HG03571 (cell line): ENCODE results near the gene AQR.
"Not testable (repeated sequence)": the region's sequence is repeated elsewhere in the genome, so short reads cannot be mapped to it uniquely, and the experiment has no call there.

ENCODE experiments used
- ATAC-seq: cut with Tn5 transposase; IDR thresholded peaks from one replicate; pipeline ENCODE4 v1.9.1; 2021; ENCODE audit not compliant: unreplicated experiment

AQR gene

DNA sequence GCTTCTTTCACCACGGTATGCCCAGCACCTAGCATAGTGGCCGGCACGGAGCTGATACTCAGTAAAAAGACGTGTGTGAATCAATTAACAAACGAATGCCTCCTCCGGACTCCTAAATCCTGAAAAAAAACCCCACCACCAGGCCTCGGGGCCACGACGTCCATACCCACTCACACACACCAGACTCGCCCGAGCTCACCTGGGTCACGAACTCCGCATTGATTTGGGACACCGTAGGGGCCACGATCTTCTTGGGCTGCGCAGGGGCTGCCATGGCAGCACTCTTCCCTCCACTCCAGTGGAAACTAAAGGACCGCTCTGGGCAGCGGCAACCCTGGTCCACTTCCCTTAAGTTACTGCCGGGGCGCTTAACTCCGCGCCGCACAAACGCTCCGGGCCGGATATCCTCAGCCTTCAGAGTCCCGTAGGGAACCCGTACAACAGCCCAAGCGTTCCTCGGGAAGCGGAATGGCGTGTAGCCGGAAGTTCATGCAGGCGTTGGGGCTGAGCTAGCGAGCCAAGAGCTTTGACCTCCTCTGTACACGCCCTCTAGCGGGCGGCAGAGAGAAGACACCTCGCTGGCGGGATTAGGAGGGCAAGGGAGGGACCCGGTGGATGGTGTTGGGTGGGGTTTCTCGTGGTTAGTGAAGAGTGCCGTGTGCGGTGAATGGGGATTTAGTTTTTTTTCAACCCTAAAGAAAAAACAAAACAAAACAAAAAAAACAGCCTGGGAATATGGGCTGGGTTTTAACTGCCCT, at the start of gene AQR:
AQR (minus strand) TSS at position 403 of the 758 bp plus-strand sequence; CDS start at position 274, 129 bp downstream.
- ATAC-seq = peak; percentile 98

GRCh38 chr15:35014241-35014640, 44.7 kb upstream of the AQR start:
- ATAC-seq = no peak

- no peak for ATAC-seq
These were observed 43.8 kb upstream of the AQR start for GRCh38 chr15:35013370-35013769.

- no peak for ATAC-seq
These were observed 37.9 kb upstream of the AQR start for GRCh38 chr15:35007397-35007796.

DNA sequence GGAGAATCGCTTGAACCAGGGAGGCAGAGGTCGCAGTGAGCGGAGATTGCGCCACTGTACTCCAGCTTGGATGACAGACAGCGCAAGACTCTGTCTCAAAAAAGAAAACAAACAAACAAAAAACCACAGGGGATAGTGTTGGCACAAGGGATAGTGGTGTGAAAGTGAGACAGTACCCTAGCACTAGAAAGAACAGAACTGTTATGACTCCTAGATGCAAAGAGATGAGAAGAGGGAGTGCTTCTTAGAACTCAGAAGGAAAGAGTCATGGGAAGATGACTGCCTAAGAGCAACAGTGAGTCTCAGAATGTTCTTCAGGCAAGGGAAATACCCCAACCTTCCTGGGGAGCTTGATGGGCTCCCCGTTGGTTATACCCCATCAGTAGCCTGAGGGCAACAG, 36.4 kb upstream of the AQR start:
- no peak for ATAC-seq

DNA sequence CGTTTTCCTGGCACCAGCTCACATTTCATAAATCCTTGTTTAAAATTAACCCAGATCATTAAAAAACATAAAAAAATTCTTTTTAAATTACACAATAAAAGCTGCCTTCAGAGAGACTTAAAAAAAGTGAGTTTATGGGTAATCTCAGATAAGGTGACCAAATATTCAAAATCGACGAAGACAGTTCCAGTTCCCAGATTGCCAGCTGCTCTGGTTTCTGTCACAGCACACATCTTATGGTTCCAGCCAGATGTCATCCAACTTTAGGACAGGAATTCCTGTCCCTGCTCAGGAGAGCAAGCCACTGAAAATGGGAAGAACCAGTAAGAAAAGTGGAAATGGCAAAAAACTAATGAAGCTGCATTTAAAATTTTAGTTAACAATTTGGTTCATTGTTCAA, 34.4 kb upstream of the AQR start:
- no peak for ATAC-seq

DNA sequence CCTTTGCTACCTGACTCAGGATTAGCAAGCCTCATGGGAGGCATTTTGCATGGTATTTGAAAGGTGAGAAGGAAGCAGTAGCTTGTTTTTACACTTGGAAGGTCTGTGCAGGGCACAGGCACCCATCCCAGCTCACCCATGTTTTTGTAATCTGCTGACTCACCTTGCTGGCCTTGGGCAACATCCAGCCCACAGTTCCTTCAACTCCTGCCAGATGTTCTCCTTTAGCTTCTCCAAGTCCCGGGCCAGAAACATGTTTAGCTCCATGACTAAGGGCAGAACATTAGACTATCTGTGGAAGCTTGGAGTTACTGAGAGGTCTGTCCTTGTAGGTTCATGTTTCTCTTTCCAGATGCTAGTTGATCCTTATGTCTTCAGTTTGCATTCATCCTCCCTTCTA, 31.0 kb upstream of the AQR start:
- no peak for ATAC-seq

DNA sequence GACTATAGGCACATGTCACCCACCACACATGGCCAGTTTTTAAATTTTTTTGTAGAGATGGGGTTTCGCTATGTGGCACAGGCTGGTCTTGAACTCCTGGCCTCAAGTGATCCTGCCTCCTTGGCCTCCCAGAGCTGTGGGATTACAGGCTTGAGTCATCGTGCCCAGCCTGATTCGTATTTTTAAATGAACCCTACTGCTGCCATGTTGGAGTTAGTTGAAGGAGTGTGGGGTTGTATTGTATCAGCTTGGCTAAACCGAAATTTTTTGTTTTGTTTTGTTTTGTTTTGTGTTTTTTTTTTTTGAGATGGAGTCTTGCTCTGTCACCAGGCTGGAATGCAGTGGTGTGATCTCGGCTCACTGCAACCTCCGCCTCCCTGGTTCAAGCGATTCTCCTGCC, 30.4 kb upstream of the AQR start:
- no peak for ATAC-seq

DNA sequence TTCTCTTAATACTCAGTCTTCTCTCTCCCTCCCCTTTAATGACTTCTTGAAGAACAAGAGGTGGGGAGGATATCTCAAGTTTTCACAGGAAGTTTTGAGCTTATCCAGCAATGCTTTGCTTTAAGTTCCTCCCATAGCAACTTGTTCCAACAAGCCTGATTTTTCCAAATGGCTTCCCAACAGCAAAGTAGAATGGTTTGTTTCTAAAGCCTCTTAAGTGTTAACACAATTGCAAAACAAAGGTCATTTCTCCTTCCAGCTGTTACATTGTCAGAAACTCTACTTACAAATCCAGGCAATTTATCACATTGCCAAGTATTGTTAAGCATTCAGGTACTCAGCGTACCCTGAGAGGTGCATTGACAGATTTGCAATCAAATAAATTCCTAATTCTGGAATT, 25.4 kb upstream of the AQR start:
- ATAC-seq = no peak

- ATAC-seq = peak; percentile 87
These were observed 24.3 kb upstream of the AQR start for GRCh38 chr15:34993877-34994276.

DNA sequence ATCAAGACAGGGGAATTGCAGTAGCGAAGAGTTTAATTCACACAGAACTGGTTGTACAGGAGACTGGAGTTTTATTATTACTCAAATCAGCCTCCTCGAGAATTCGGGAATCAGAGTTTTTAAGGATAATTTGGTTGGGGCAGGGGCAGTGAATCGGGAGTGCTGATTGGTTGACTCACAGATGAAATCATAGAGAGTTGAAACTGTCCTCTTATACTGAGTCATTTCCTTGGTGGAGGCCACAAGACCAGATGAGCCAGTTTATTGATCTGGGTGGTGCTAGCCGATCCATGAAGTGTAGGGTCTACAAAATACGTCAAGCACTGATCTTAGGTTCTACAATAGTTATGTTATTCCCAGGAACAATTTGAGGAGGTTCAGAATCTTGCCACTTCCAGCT, 23.9 kb upstream of the AQR start:
- no peak for ATAC-seq

DNA sequence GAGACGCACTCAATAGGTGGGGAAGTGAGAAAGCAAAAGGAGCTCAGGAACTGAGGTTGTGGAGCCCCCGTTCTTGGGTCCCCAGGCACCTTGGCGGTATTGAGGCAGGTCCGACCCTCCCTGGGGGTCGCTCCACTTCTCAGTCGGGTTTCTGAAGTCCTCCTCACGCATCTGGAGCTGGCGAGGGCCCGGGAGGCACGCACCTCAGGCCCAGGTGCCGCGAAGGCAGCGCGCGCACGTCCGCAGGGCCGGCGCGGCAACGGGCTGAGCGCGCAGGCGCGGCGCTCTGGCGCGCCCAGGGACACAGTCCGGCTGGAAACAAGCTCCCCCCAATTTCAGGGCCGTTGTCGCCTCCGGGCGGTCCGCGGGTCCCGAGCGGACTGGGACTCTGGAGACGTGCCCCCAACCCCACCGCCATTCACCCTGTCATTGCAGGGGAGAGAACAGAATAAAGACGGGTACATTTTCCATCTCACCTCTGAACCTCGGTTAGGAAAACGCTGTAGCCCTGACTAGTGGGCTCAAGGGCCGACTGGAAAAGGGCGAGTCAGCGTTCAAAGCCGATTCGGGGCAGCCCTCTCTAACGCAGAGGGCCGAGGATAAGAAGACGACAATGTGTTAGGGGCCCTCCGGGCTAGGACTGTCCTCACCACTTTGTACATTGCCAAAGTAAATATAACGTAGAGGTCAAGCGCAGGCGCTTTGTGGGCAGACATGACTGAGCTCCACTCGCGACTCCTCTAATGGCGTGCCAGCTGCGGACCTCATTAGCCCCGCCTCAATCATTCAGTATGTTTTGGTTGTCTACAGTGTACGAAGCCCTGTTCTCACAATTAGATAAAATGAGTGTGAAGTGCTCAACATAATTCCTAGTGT, 18.7 kb upstream of the AQR start, which contains the start of gene ZNF770:
ZNF770 (minus strand) TSS at position 261 of the 876 bp plus-strand sequence. CDS start 4,853 bp downstream, outside the sequence.
- ATAC-seq = peak; percentile 73

DNA sequence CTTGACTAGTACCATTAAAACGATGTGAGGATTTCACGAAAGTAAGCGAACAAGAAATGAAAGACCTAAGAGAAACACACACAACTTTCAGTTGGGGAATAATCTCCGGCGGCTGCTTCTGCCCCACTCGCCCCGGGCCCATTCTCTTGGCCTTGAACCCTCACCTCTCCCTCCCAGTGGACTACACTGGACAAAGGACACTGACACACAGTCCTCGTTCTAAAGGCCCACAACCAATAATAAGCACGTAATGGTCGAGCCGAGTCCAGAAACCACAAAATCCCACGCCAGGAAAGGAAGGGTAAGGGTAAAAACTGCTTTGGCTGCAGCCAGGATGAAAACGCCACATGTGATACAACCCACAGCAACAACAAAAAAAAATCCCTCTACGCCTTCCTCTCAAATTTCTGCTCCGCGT, 18.1 kb upstream of the AQR start:
- no peak for ATAC-seq

DNA sequence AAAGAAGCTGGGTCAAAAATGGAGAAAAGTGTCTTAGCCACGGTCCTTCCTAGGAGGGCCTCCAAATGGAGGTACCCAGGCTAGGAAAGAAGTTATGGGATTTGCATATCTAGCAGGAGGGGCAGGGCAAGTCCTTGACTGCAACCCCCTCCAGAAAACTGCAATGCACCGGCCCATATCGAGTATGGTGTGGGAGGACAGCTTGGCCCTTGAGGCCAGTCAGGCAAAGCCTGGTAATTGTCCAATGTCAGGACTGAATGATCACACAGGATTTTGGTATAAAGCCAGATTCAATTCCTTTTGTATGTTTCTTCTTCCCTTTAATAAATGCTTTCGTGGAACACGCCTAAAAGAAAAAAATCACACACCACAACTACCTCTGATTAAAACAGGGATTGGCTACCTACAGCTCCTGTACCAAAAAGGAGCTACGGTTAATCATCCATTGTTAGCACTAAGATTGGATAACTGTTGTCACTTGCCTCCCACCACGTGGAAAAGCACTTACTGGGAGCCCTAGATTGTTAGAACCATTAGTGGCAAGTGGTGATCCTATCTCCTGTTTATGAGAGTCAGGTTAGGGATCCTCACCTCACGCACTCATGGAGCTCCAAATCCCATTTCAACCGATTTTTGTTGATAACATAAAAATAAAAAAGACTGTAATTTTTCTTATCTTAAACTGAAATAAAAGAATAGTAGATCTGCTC, 17.4 kb upstream of the AQR start:
- no peak for ATAC-seq

- no peak for ATAC-seq
These were observed 16.8 kb upstream of the AQR start for GRCh38 chr15:34986326-34986725.

DNA sequence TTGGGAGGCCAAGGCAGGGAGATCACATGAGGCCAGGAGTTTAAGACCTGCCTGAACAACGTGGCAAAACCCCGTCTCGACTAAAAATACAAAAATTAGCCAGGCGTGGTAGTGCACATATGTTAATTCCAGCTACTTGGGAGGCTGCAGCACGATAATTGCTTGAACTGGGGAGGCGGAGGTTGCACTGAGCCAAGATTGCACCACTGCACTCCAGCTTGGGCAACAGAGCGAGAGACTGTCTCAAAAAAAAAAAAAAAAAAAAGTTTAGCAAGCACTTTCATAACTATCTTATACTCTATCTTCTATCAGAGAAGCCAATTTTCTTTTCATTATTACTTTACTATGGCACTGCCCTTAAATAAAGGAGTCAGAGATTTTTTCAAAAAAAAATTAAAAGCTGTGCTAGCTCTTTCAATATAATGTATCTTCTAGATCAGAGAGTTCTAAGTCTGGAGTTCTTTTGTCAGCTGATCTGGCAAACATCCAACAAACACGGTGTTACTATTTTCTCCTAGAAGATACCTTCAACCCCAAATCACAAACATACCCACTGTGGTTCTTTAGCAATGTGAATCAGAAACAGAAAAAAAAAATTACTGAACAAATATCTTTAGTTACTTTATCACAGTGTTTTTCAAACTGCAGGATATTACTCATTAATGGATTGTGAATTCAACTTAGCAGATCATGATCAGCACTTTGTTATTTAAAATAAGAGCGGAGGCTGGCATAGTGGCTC, 15.5 kb upstream of the AQR start:
- ATAC-seq = no peak

DNA sequence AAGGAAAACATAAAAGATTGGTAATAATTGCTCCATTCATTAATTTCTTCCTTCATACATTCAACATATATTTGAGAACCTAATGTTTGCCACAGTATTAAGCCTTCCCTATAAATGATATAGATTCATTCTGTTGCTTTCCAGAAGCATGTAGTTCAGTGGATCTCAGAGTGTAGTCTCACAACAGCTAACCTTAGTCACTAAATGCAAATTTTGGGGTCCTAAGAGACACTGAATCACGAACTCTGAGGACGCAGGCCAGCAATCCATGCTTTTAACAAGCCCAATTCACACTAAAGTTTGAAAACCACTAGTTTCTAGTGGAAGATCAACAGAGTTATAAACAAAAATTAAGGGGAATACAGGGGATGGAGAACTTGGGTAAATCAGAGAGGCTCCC, 7.2 kb upstream of the AQR start:
- no peak for ATAC-seq

DNA sequence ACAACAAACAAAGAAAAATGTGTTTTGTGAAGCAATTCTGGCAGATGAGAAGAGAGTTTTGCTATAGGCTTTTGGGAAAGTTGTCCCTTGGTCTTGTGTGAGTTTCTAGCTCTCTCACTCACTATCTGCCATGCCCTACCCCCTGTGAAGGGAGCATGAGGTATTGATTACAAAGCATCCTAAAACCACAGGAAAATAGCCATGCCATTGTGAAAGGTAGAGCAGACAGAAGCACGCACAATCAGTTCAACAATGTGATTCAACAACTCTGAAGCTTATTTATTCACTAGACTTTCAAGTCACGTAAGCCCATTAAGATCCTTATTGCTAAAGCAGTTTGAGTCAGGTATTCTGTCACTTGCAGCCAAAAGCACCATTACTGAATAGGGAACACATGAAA, 6.5 kb upstream of the AQR start:
- ATAC-seq = no peak

DNA sequence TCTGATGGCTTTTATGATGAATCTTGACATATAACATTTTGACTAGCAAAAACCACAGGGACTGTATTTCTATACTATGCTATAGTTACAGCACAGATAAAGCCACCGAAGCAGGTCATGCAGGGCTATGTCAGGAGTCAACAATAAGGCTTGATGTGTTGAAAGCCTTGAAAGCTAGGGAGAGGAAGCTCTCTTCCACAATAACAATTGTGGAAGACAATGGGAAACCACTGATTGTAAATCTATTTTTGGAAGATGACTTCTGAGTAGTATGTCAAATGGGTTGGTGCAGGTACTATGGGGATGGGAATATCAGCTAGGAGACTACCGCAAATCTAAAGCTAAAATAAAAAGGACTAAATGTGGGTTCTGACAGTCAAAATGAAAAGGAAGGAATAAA, 4.0 kb upstream of the AQR start:
- ATAC-seq = no peak

DNA sequence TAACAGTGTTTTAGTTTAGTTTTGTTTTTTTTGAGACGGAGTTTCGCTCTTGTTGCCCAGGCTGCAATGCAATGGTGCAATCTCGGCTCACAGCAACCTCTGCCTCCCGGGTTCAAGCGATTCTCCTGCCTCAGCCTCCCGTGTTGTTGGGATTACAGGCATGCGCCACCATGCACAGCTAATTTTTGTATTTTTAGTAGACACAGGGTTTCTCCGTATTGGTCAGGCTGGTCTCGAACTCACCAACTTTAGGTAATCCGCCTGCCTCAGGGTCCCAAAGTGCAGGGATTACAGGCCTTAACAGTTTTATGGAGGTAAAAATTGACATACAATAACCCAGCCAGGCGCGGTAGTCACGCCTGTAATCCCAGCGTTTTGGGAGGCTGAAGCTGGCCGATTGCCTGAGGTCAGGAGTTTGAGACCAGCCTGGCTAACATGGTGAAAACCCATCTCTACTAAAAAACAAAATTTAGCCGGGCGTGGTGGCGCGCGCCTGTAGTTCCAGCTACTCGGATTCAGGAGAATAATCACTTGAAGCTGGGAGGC, 629 bp upstream of the AQR start:
- ATAC-seq = not testable (repeated sequence)
